Fibroblast of mammary gland (primary cell): ENCODE results near the gene PPFIBP2.
A peak's percentile ranks its signal among the peaks of the same experiment; 100 is the strongest.

Experiments used
- DNase-seq: peaks from one replicate; pipeline ENCODE4 v3.0.0-alpha.2; 2010; ENCODE audit warnings: low read depth
- H3K4me3 ChIP-seq: 2 replicates; pipeline ENCODE4 v1.5.1; 2011; ENCODE audit warnings: low read depth, mild to moderate bottlenecking, low read length, moderate library complexity; ENCODE audit not compliant: control insufficient read depth
- CTCF ChIP-seq: conservative IDR thresholded peaks from 2 replicates; pipeline ENCODE4 v1.5.1; 2011; ENCODE audit warnings: low read depth, low read length, inconsistent platforms; ENCODE audit not compliant: control insufficient read depth, insufficient read depth

Gene PPFIBP2

GRCh38 chr11:7578276-7578955 is 64.6 kb downstream of the PPFIBP2 start:
- peak; percentile 20 for DNase-seq
- peak overlapping the region; percentile 42 for H3K4me3 ChIP-seq

DNA sequence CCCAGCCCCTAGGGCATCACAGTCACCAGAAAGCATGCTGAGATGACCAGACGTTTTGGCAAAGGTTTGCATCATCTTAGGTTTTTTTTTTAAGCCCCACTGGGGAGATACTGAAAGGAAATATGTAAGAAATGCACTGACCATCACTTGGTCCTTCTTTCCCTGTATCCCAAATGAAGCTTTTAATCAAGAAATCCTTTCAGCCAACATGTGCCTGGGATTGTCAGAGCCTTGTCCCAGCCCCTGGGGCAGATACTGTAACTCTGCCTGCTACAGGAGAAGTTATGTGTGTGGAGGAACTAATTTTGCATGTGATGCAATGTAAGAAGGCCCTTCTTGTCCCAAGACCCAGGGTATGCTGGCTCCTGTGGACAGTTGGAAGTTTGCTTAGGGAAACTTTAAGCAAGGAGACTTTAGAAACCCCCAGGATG is 65.6 kb downstream of the PPFIBP2 start:
- peak; percentile 44 for DNase-seq
- TF ChIP-seq CTCF = no peak
- H3K4me3 ChIP-seq = no peak overlapping the region

More at GRCh38 chr11:7578276-7578955, 64.6 kb downstream of the PPFIBP2 start:
- no peak for TF ChIP-seq CTCF

GRCh38 chr11:7581021-7581590 is 67.3 kb downstream of the PPFIBP2 start:
- DNase-seq = no peak
- H3K4me3 ChIP-seq = no peak overlapping the region
- TF ChIP-seq CTCF = no peak

DNA sequence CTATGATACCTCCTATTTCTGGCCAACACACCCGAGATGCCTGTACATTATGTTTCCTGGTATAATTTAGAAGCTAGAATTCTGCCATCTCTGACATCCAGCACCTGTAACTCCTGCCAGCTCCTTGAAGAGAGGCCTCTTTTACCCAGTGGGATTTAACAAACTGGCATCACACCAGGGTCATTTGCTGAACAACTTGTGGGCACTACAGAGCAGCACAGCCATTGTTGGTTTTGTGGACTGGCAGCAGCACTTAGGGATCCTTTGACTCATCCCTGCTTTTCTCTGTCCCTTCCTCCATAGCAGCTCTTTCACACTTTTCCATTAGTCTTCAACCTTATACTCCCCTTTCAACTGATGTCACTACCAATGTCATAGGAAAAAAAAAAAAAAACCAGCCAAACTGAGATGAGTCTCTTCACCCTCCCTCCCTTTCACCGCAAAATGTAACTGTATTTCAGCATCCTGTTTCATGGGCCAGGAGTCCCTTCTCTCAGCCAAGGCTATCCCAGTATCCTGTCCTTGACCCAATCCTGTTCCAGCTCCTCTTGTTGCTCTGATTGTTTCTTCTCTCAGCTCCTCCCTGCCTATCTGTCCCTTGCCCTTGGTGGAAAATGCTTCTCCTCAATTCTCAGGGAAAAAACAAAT is 68.7 kb downstream of the PPFIBP2 start:
- H3K4me3 ChIP-seq = no peak overlapping the region
- peak; percentile 52 for DNase-seq
- TF ChIP-seq CTCF = no peak

DNA sequence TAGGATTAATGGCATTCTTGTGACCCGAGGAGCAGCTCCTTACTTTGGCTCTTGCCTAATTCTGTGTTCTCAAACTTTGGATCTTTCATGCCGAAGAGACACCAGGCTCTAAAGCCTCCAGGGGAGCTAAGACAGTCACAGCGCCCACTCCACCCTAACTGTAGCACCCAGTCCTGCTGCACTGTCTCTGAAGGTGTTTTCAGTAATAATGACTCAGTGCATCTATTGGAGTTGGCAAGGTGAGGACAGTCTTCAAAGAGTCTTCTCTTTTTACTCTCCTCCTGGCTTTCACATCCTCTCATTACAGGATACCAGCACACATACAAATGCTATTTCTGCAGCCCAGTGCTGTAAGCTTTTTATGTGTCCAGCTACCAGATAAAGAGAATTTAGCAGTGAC is 69.4 kb downstream of the PPFIBP2 start:
- no peak for DNase-seq
- no peak for TF ChIP-seq CTCF
- H3K4me3 ChIP-seq = no peak overlapping the region

DNA sequence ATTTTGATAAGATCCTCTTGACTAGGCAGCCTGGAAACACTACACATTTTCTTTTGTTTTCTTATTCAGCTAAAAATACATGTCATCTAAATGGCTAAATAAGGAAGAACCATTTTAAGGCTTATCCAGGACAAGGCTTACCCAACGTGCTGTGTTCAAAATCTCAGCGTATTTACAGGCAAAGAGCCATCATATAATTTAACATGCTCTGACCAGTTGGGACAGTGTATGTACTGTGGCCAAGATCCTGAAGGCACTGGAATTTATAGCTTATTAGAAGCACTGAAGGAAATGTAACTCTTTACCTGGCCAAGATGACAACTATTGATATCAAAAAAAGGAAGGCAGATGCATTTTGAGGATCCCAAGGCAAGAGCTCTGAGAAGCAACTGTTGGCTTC is 71.1 kb downstream of the PPFIBP2 start:
- no peak for DNase-seq
- TF ChIP-seq CTCF = no peak
- H3K4me3 ChIP-seq = no peak overlapping the region
